Tibial nerve (tissue), 3 donors: ENCODE results near the gene ERC2.

Source experiments
- POLR2A ChIP-seq, 2 donors: fragments of 450-650 bp; IDR thresholded peaks; one replicate each; pipeline ENCODE4 v1.6.1; 2017; ENCODE audit warnings: antibody characterized with exemption in 2 of 2, mild to moderate bottlenecking in 2 of 2, moderate library complexity in 2 of 2
- TF ChIP-seq, protein P1 (sequence below), 5 experiments: fragments of 200-600 bp in 3 of 5; fragments of 450-650 bp in 2 of 5; sonication (generic) in 3 of 5; IDR thresholded peaks; one replicate each; pipeline ENCODE4 v1.5.1; 2016 to 2019; ENCODE audit warnings: antibody characterized with exemption in 5 of 5, mild to moderate bottlenecking in 3 of 5, moderate library complexity in 2 of 5

DNA sequence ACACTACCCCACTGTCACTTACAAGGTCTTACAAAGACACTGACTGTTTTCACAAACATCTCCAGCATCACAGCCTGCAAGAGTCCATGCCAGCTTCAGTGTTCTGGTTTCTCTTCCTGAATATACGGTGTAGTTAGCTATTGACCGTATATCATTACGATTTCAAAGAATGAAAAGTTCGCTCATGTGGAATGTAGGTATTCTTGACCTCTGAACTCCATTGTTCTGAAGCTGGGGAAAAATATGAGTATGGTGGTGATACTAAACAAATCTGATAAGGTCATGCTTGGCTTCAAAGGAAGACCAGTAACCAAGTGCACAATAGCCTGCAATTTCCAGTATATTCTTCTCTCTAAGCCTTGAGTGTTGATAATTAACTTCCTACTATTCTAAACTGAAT, 665.5 kb downstream of the ERC2 start:
- TF ChIP-seq, protein P1, sequence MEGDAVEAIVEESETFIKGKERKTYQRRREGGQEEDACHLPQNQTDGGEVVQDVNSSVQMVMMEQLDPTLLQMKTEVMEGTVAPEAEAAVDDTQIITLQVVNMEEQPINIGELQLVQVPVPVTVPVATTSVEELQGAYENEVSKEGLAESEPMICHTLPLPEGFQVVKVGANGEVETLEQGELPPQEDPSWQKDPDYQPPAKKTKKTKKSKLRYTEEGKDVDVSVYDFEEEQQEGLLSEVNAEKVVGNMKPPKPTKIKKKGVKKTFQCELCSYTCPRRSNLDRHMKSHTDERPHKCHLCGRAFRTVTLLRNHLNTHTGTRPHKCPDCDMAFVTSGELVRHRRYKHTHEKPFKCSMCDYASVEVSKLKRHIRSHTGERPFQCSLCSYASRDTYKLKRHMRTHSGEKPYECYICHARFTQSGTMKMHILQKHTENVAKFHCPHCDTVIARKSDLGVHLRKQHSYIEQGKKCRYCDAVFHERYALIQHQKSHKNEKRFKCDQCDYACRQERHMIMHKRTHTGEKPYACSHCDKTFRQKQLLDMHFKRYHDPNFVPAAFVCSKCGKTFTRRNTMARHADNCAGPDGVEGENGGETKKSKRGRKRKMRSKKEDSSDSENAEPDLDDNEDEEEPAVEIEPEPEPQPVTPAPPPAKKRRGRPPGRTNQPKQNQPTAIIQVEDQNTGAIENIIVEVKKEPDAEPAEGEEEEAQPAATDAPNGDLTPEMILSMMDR (IDR thresholded peaks at IDR 0.05), result no peak
- TF ChIP-seq POLR2A (IDR thresholded peaks at IDR 0.05), result no peak
